ENCODE measurements around the gene DACH2.

DACH2 gene

GRCh38 chrX:86241547-86241946 lies 93.3 kb downstream of the DACH2 start:
- no peak for TF ChIP-seq CTCF (IDR thresholded peaks at IDR 0.05; ENCODE audit: control insufficient read depth, extremely low read depth, insufficient read depth)
- DNase-seq (ENCODE audit: low read depth): no peak
- no peak overlapping the region for H3K4me3 ChIP-seq (ENCODE audit: low read depth, low read length)

- no peak for DNase-seq (ENCODE audit: low read depth)
- TF ChIP-seq CTCF (IDR thresholded peaks at IDR 0.05; ENCODE audit: control insufficient read depth, extremely low read depth, insufficient read depth): no peak
- H3K4me3 ChIP-seq (ENCODE audit: low read depth, low read length): no peak overlapping the region
Measured at GRCh38 chrX:86263526-86263925, 115.3 kb downstream of the DACH2 start.

GRCh38 chrX:86295293-86295692 lies 147.0 kb downstream of the DACH2 start:
- no peak for TF ChIP-seq CTCF (IDR thresholded peaks at IDR 0.05; ENCODE audit: control insufficient read depth, extremely low read depth, insufficient read depth)
- no peak overlapping the region for H3K4me3 ChIP-seq (ENCODE audit: low read depth, low read length)
- DNase-seq (ENCODE audit: low read depth): no peak

- no peak for TF ChIP-seq CTCF (IDR thresholded peaks at IDR 0.05; ENCODE audit: control insufficient read depth, extremely low read depth, insufficient read depth)
- no peak overlapping the region for H3K4me3 ChIP-seq (ENCODE audit: low read depth, low read length)
- DNase-seq (ENCODE audit: low read depth): no peak
Measured at GRCh38 chrX:86322913-86323312, 174.7 kb downstream of the DACH2 start.

GRCh38 chrX:86329174-86329573 lies 180.9 kb downstream of the DACH2 start:
- no peak overlapping the region for H3K4me3 ChIP-seq (ENCODE audit: low read depth, low read length)
- TF ChIP-seq CTCF (IDR thresholded peaks at IDR 0.05; ENCODE audit: control insufficient read depth, extremely low read depth, insufficient read depth): no peak
- DNase-seq (ENCODE audit: low read depth): no peak

- no peak for DNase-seq (ENCODE audit: low read depth)
- TF ChIP-seq CTCF (IDR thresholded peaks at IDR 0.05; ENCODE audit: control insufficient read depth, extremely low read depth, insufficient read depth): 0 out of 2 replicates have a peak, but pooled peaks have one; percentile 12
- H3K4me3 ChIP-seq (ENCODE audit: low read depth, low read length): no peak overlapping the region
Measured at GRCh38 chrX:86348669-86349068, 200.4 kb downstream of the DACH2 start.

- H3K4me3 ChIP-seq (ENCODE audit: low read depth, low read length): no peak overlapping the region
- no peak for DNase-seq (ENCODE audit: low read depth)
- no peak for TF ChIP-seq CTCF (IDR thresholded peaks at IDR 0.05; ENCODE audit: control insufficient read depth, extremely low read depth, insufficient read depth)
Measured at GRCh38 chrX:86349115-86349514, 200.9 kb downstream of the DACH2 start.
